Measurements from ENCODE around the gene EYA3.

The EYA3 gene

GRCh38 chr1:28070725-28071593, 17.5 kb downstream of the EYA3 start:
- DNase-seq, result no peak

- DNase-seq, result no peak
Observed at GRCh38 chr1:28067523-28068090, 20.8 kb downstream of the EYA3 start.

GRCh38 chr1:28066393-28067154, 21.8 kb downstream of the EYA3 start:
- DNase-seq, result no peak

- no peak for DNase-seq
Observed at GRCh38 chr1:28064064-28064463, 24.3 kb downstream of the EYA3 start.

- no peak for DNase-seq
Observed at GRCh38 chr1:28062806-28063205, 25.6 kb downstream of the EYA3 start.

GRCh38 chr1:28058971-28059878, 29.2 kb downstream of the EYA3 start:
- no peak for DNase-seq

GRCh38 chr1:28058168-28058567, 30.2 kb downstream of the EYA3 start:
- no peak for DNase-seq

- DNase-seq, result peak in 1 of 6 experiments; percentile 22
Observed at GRCh38 chr1:28056129-28056925, 32.1 kb downstream of the EYA3 start.

GRCh38 chr1:28050776-28051175, 37.6 kb downstream of the EYA3 start:
- no peak for DNase-seq

- DNase-seq, result no peak
Observed at GRCh38 chr1:28046716-28047115, 41.7 kb downstream of the EYA3 start.

GRCh38 chr1:28045777-28046176, 42.6 kb downstream of the EYA3 start:
- DNase-seq, result no peak

GRCh38 chr1:28044399-28044798, 44.0 kb downstream of the EYA3 start:
- DNase-seq, result no peak

GRCh38 chr1:28039341-28039740, 49.1 kb downstream of the EYA3 start:
- no peak for DNase-seq

GRCh38 chr1:28037946-28038345, 50.5 kb downstream of the EYA3 start:
- DNase-seq, result no peak

GRCh38 chr1:28037206-28037605, 51.2 kb downstream of the EYA3 start:
- DNase-seq, result no peak

- DNase-seq, result no peak
Observed at GRCh38 chr1:28036431-28036830, 52.0 kb downstream of the EYA3 start.

- no peak for DNase-seq
Observed at GRCh38 chr1:28035420-28035819, 53.0 kb downstream of the EYA3 start.

GRCh38 chr1:28032281-28032680, 56.1 kb downstream of the EYA3 start:
- no peak for DNase-seq

- DNase-seq, result no peak
Observed at GRCh38 chr1:28031173-28031572, 57.2 kb downstream of the EYA3 start.

GRCh38 chr1:28028873-28029654, 59.3 kb downstream of the EYA3 start:
- DNase-seq, result no peak

- no peak for DNase-seq
Observed at GRCh38 chr1:28027660-28028059, 60.8 kb downstream of the EYA3 start.
